Neuron (in vitro differentiated cells): ENCODE data around the gene CALR3.

Experiments used
- H2AFZ ChIP-seq: one replicate; pipeline ENCODE4 v1.6.1; 2013; ENCODE audit warnings: low read depth, mild to moderate bottlenecking, inconsistent platforms, low read length, moderate library complexity
- H3K27me3 ChIP-seq: one replicate; pipeline ENCODE4 v1.6.1; 2013; ENCODE audit warnings: low read length; ENCODE audit not compliant: insufficient read depth
- H3K36me3 ChIP-seq: one replicate; pipeline ENCODE4 v1.6.1; 2013; ENCODE audit warnings: low read length; ENCODE audit not compliant: insufficient read depth
- H3K4me1 ChIP-seq: one replicate; pipeline ENCODE4 v1.6.1; 2013; ENCODE audit warnings: low read length; ENCODE audit not compliant: insufficient read depth
- H3K4me3 ChIP-seq: 2 replicates; pipeline ENCODE4 v1.5.1; 2013; ENCODE audit warnings: mild to moderate bottlenecking, low read length, moderate library complexity
- H3K9me3 ChIP-seq: one replicate; pipeline ENCODE4 v1.6.1; 2013; ENCODE audit warnings: low read length

The CALR3 gene

GRCh38 chr19:16435999-16436650 is 59.8 kb downstream of the CALR3 start:
- peaks cover 3% of the 10 kb centered on the region for H3K4me1 ChIP-seq
- H3K4me3 ChIP-seq = no peak overlapping the region
- peaks cover 62% of the 10 kb centered on the region for H3K36me3 ChIP-seq
- H3K9me3 ChIP-seq = no peaks in the 10 kb centered on the region
- no peaks in the 10 kb centered on the region for H3K27me3 ChIP-seq
- no peak overlapping the region for H2AFZ ChIP-seq

- H3K27me3 ChIP-seq = no peaks in the 10 kb centered on the region
- no peaks in the 10 kb centered on the region for H3K9me3 ChIP-seq
- no peak overlapping the region for H3K4me3 ChIP-seq
- no peaks in the 10 kb centered on the region for H3K4me1 ChIP-seq
- no peak overlapping the region for H2AFZ ChIP-seq
- peaks cover 62% of the 10 kb centered on the region for H3K36me3 ChIP-seq
Observed at GRCh38 chr19:16435238-16435917, 60.6 kb downstream of the CALR3 start.

GRCh38 chr19:16433986-16434385 is 62.0 kb downstream of the CALR3 start:
- Histone ChIP-seq H3K36me3 (peaks cover 69% of the 10 kb centered on the region), H3K4me1 (no peaks in the 10 kb centered on the region), H3K9me3 (no peaks in the 10 kb centered on the region), H2AFZ (no peak overlapping the region), H3K27me3 (no peaks in the 10 kb centered on the region), H3K4me3 (no peak overlapping the region)

GRCh38 chr19:16429759-16430091 is 66.2 kb downstream of the CALR3 start:
- peaks cover 70% of the 10 kb centered on the region for H3K36me3 ChIP-seq
- no peak overlapping the region for H2AFZ ChIP-seq
- H3K4me3 ChIP-seq = no peak overlapping the region
- no peaks in the 10 kb centered on the region for H3K27me3 ChIP-seq
- no peaks in the 10 kb centered on the region for H3K9me3 ChIP-seq
- H3K4me1 ChIP-seq = no peaks in the 10 kb centered on the region

GRCh38 chr19:16429066-16429758 is 66.8 kb downstream of the CALR3 start:
- no peaks in the 10 kb centered on the region for H3K4me1 ChIP-seq
- no peaks in the 10 kb centered on the region for H3K27me3 ChIP-seq
- H3K9me3 ChIP-seq = no peaks in the 10 kb centered on the region
- no peak overlapping the region for H2AFZ ChIP-seq
- no peak overlapping the region for H3K4me3 ChIP-seq
- H3K36me3 ChIP-seq = peaks cover 68% of the 10 kb centered on the region
